ENCODE measurements around the gene SH2D3A. TPM values are rescaled to one million over a fixed set of nuclear protein-coding genes. Genes with fewer than 3 reads are reported as not detected.

Gene SH2D3A
- total RNA-seq, 4 donors from 2014 or later: 41.4 to 127 (median 55.5) TPM

GRCh38 chr19:6728346-6728745 is 38.9 kb downstream of the SH2D3A start:
- WGBS, 2 donors (ENCODE audit: low coverage in 1 of 2): 55% methylated on average over 8 of the region's 8 CpGs; no CpG with 5 or more reads in 1 of the 2 donors
- peaks cover 0 to 18% (median 0%) of the 10 kb centered on the region in 4 donors for H3K4me1 ChIP-seq
- no peaks in the 10 kb centered on the region for H3K9me3 ChIP-seq
- no peak for TF ChIP-seq EP300 (IDR thresholded peaks at IDR 0.05; ENCODE audit: low read depth)
- TF ChIP-seq, protein P1, sequence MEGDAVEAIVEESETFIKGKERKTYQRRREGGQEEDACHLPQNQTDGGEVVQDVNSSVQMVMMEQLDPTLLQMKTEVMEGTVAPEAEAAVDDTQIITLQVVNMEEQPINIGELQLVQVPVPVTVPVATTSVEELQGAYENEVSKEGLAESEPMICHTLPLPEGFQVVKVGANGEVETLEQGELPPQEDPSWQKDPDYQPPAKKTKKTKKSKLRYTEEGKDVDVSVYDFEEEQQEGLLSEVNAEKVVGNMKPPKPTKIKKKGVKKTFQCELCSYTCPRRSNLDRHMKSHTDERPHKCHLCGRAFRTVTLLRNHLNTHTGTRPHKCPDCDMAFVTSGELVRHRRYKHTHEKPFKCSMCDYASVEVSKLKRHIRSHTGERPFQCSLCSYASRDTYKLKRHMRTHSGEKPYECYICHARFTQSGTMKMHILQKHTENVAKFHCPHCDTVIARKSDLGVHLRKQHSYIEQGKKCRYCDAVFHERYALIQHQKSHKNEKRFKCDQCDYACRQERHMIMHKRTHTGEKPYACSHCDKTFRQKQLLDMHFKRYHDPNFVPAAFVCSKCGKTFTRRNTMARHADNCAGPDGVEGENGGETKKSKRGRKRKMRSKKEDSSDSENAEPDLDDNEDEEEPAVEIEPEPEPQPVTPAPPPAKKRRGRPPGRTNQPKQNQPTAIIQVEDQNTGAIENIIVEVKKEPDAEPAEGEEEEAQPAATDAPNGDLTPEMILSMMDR (IDR thresholded peaks at IDR 0.05): no peak
- no peak for TF ChIP-seq POLR2A (IDR thresholded peaks at IDR 0.05)
- no peak for TF ChIP-seq POLR2AphosphoS5 (IDR thresholded peaks at IDR 0.05)
- intact Hi-C loops (cut with DNase I; ENCODE audit: low total_unique reads) (no loop called here), in situ Hi-C loops (cut with MboI; ENCODE audit: low pct_ligation_motif_present in 1 of 4, low pct_unique_long_range_greater_than_20kb in 1 of 4, low sequenced_read_pairs in 3 of 4) (loop anchor here in 2 of 4 donors (25.0 kb wide), 1 partner anchor 134 kb away; no protein-coding TSS in a partner anchor)
- no peaks in the 10 kb centered on the region for H3K36me3 ChIP-seq
- H3K27me3 ChIP-seq: no peaks in the 10 kb centered on the region
- no peak for DNase-seq
- no peak overlapping the region for H3K4me3 ChIP-seq
- H3K27ac ChIP-seq: peak overlapping the region in 1 of 4 donors; percentile 21

DNA sequence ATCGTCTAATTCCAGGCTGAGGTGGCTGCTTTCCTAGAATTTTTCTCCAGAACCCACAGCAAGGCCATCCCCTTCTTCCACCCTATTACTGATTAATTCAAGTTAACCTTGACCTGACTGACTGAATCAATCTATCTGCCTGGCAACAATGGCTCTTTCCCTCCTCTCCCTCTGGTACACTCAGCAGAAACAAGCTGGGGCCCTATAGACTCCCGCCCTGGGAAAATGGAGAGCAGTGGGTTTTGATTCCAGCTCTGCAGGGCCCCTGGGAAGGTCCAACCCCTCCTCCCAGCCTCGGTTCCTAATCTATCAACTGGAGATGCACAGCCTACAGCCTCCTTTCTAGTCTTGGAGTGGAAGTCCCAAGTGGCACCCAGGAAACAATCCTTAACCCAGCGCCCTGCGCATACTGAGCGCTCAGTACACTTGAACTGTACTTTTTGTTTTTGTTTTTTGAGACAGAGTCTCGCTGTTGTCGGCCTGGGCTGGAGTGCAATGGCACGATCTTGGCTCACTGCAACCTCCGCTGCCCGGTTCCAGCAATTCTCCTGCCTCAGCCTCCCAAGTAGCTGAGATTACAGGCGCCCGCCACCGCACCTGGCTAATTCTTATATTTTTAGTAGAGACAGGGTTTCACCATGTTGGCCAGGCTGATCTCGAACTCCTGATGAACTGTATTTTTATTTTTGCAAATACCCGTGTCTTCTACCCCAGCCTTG is 41.6 kb downstream of the SH2D3A start:
- no peak for DNase-seq
- WGBS, 2 donors (ENCODE audit: low coverage in 1 of 2): 89 to 94% methylated on average over 9 to 16 of the region's 16 CpGs
- H3K27me3 ChIP-seq: no peaks in the 10 kb centered on the region
- intact Hi-C loops (cut with DNase I; ENCODE audit: low total_unique reads) (no loop called here), in situ Hi-C loops (cut with MboI; ENCODE audit: low pct_ligation_motif_present in 1 of 4, low pct_unique_long_range_greater_than_20kb in 1 of 4, low sequenced_read_pairs in 3 of 4) (loop anchor here in 2 of 4 donors (25.0 kb wide), 1 partner anchor 137 kb away; no protein-coding TSS in a partner anchor)
- no peak overlapping the region for H3K27ac ChIP-seq
- H3K36me3 ChIP-seq: no peaks in the 10 kb centered on the region
- H3K4me3 ChIP-seq: no peak overlapping the region
- no peaks in the 10 kb centered on the region for H3K9me3 ChIP-seq
- TF ChIP-seq POLR2AphosphoS5 (IDR thresholded peaks at IDR 0.05) (no peak), EP300 (IDR thresholded peaks at IDR 0.05; ENCODE audit: low read depth) (no peak), POLR2A (IDR thresholded peaks at IDR 0.05) (no peak)
- TF ChIP-seq, protein P1 (IDR thresholded peaks at IDR 0.05): no peak
- peaks cover 0 to 28% (median 0%) of the 10 kb centered on the region in 4 donors for H3K4me1 ChIP-seq

GRCh38 chr19:6724631-6725492 is 42.4 kb downstream of the SH2D3A start:
- WGBS, 2 donors (ENCODE audit: low coverage in 1 of 2): 66 to 76% methylated on average over 5 to 15 of the region's 15 CpGs
- Histone ChIP-seq H3K4me3 (no peak overlapping the region), H3K4me1 (peaks cover 0 to 25% (median 0%) of the 10 kb centered on the region in 4 donors), H3K9me3 (no peaks in the 10 kb centered on the region), H3K36me3 (no peaks in the 10 kb centered on the region), H3K27me3 (no peaks in the 10 kb centered on the region), H3K27ac (peak overlapping the region in 1 of 4 donors; percentile 12)
- intact Hi-C loops (cut with DNase I; ENCODE audit: low total_unique reads) (no loop called here), in situ Hi-C loops (cut with MboI; ENCODE audit: low pct_ligation_motif_present in 1 of 4, low pct_unique_long_range_greater_than_20kb in 1 of 4, low sequenced_read_pairs in 3 of 4) (loop anchor here in 3 of 4 donors (25.0 kb wide), 1 partner anchor 137 kb away; no protein-coding TSS in a partner anchor)
- DNase-seq: no peak
- TF ChIP-seq, protein P1 (IDR thresholded peaks at IDR 0.05): no peak
- TF ChIP-seq EP300 (IDR thresholded peaks at IDR 0.05; ENCODE audit: low read depth): no peak
- TF ChIP-seq POLR2A (IDR thresholded peaks at IDR 0.05): no peak
- TF ChIP-seq POLR2AphosphoS5 (IDR thresholded peaks at IDR 0.05): no peak

GRCh38 chr19:6723738-6724137 is 43.5 kb downstream of the SH2D3A start:
- Histone ChIP-seq H3K4me3 (no peak overlapping the region), H3K27ac (peak overlapping the region; percentile 26 to 43 (median 38)), H3K9me3 (no peaks in the 10 kb centered on the region), H3K27me3 (no peaks in the 10 kb centered on the region), H3K36me3 (no peaks in the 10 kb centered on the region), H3K4me1 (peaks cover 0 to 15% (median 0%) of the 10 kb centered on the region in 4 donors)
- intact Hi-C loops (cut with DNase I; ENCODE audit: low total_unique reads) (no loop called here), in situ Hi-C loops (cut with MboI; ENCODE audit: low pct_ligation_motif_present in 1 of 4, low pct_unique_long_range_greater_than_20kb in 1 of 4, low sequenced_read_pairs in 3 of 4) (loop anchor here in 1 of 4 donors (25.0 kb wide), 1 partner anchor 139 kb away; no protein-coding TSS in a partner anchor)
- DNase-seq: no peak
- TF ChIP-seq POLR2A (IDR thresholded peaks at IDR 0.05) (no peak), EP300 (IDR thresholded peaks at IDR 0.05; ENCODE audit: low read depth) (no peak), POLR2AphosphoS5 (IDR thresholded peaks at IDR 0.05) (no peak)
- TF ChIP-seq, protein P1 (IDR thresholded peaks at IDR 0.05): no peak
- 61 to 62% methylated on average over 3 to 5 of the region's 5 CpGs for WGBS, 2 donors (ENCODE audit: low coverage in 1 of 2)
